Measurements from ENCODE around the gene BST1. TPM values are rescaled to one million over a fixed set of nuclear protein-coding genes. Genes with fewer than 3 reads are reported as not detected.

The BST1 gene
- total and polyA plus RNA-seq, 2 of the 8 experiments (the other 6 are each of a cell fraction or from before 2014, with no cell fraction given), result 0.52 to 0.54 TPM

DNA sequence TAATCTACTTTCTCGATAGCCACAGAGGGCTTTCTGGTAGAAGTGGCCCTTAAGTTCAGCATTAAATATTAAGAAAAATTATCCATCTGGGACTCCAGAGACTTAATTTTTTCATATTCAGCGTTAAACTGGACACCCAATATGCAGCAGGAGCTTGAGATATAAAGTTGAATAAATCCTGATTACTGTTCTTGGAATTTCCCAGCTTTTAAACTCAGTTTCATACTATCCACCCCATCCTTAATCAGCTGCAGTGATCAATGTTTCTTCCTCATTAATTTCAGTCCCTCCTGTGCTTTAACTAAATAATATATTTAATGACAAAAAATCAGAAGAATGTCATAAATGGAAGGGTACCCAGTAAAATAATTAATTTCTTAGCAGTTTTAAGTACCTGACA is 44.1 kb upstream of the BST1 start (continued):
- TF ChIP-seq, protein P1, sequence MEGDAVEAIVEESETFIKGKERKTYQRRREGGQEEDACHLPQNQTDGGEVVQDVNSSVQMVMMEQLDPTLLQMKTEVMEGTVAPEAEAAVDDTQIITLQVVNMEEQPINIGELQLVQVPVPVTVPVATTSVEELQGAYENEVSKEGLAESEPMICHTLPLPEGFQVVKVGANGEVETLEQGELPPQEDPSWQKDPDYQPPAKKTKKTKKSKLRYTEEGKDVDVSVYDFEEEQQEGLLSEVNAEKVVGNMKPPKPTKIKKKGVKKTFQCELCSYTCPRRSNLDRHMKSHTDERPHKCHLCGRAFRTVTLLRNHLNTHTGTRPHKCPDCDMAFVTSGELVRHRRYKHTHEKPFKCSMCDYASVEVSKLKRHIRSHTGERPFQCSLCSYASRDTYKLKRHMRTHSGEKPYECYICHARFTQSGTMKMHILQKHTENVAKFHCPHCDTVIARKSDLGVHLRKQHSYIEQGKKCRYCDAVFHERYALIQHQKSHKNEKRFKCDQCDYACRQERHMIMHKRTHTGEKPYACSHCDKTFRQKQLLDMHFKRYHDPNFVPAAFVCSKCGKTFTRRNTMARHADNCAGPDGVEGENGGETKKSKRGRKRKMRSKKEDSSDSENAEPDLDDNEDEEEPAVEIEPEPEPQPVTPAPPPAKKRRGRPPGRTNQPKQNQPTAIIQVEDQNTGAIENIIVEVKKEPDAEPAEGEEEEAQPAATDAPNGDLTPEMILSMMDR (IDR thresholded peaks at IDR 0.05; ENCODE audit: control extremely low read depth in 1 of 3, insufficient read depth in 1 of 3, low read depth in 1 of 3, low read length in 3 of 3), result no peak
- TF ChIP-seq EGR1 (IDR thresholded peaks at IDR 0.05; ENCODE audit: borderline replicate concordance, low read depth, low read length), result no peak
